ENCODE data around the gene ADRA2B. TPM values are rescaled to one million over a fixed set of nuclear protein-coding genes. Genes with fewer than 3 reads are reported as not detected.
"Not testable (repeated sequence)": the region's sequence is repeated elsewhere in the genome, so short reads cannot be mapped to it uniquely, and the experiment has no call there.

ADRA2B gene
- total RNA-seq, 1 donor: under 0.01 TPM

DNA sequence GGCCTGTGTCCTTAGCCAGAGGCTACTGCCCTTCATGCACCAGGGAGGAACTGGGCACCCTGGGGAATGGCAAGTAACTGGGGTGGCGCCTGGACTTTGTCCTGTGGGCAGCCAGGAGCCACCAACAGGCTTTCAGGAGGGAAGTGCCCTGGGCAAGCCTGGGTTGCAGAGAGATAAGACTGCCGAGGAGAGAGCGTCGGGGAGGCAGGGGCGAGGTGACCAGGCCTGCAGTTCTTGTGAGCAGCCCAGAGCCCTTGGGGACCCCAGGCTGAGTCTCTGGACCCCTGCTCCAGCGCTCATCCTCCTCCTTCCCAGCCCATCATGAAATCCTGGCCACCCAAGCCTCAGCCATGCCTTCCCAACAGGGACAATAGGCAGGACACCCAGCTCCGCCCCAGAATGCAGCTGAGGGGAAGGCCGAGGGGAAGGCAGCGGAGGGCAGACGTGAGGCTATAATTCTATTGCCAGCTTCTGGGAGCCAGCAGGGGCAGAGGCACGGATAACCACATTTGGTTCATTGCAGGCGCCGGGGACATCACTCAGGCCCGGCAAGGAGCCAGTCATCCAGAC is 25.1 kb downstream of the ADRA2B start:
- no peak for DNase-seq (ENCODE audit: low read depth in 2 of 3, low spot score in 2 of 3)

DNA sequence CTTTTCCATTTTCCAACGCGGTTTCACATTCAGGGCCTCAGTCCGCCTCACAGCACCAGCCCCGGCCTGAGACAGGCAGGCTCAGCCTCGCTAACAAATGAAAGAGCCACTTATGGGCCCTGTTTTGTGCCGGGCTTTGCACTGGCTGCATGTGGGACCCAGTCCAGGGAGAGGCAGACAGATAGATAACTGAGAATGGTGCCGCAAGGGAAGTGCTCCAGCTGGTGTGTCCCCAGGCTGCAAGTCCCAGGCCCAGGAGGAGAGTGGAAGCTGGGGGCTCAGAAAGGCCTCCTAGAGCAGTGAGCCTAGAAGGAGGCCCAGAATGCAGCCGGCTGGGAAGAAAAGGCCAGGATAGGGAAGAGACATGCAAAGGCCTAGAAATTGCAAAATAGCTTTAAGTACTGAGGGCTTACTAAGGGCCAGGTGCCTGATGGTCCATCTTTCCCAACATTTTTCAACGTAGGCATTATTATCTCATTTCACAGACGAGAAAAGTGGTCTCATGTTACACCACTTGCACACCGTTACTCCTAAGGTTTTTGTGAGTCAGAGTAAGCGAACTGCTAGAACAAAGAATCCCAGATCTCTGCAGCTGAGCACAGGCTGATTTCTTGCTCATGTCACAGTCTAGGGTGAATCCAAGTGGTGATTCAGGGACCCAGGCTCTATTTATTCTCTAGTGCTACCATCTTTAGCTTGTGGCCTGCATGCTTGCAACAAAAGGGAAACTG is 26.0 kb downstream of the ADRA2B start:
- no peak for DNase-seq (ENCODE audit: low read depth in 2 of 3, low spot score in 2 of 3)

DNA sequence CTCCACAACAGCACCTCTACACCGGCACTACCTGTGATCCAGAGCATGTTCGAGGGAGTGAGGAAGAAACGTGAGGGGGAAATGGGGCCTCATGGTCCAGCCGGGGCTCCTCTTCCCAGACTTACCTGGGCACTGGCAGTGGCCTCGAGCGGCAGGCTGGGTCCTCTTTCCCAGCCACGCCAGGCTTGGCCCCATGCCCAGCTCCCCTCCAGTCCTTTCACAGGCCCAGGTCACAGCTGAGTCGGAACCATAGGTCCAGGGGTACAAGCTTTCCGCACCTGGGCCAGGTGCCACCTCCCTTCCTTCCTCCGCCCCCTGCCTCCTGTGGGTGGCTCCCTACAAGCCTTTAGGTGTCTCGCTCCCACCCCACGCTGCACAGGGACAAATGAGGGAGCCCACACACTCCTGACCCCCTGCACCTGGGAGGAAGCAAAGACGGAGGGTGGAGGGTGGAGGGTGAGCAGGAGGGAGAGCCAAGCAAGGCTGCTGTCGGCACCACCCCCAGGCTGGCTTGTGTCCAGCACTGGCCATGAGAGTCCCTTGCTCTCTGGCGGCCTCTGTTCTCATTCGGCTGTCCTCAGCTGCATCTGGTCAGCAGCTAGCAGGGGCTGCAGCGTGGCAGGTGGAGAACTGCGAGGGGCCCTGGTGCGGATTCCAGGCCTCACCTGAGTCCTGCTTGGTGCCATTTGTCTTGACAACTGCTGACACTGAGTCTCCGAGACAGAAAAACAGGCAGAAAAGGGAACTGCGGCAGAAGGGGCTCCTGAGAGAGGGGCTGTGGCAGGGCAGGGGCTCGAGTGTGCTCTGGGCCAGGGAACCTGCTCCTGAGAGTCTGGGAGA is 26.8 kb downstream of the ADRA2B start:
- no peak for DNase-seq (ENCODE audit: low read depth in 2 of 3, low spot score in 2 of 3)

DNA sequence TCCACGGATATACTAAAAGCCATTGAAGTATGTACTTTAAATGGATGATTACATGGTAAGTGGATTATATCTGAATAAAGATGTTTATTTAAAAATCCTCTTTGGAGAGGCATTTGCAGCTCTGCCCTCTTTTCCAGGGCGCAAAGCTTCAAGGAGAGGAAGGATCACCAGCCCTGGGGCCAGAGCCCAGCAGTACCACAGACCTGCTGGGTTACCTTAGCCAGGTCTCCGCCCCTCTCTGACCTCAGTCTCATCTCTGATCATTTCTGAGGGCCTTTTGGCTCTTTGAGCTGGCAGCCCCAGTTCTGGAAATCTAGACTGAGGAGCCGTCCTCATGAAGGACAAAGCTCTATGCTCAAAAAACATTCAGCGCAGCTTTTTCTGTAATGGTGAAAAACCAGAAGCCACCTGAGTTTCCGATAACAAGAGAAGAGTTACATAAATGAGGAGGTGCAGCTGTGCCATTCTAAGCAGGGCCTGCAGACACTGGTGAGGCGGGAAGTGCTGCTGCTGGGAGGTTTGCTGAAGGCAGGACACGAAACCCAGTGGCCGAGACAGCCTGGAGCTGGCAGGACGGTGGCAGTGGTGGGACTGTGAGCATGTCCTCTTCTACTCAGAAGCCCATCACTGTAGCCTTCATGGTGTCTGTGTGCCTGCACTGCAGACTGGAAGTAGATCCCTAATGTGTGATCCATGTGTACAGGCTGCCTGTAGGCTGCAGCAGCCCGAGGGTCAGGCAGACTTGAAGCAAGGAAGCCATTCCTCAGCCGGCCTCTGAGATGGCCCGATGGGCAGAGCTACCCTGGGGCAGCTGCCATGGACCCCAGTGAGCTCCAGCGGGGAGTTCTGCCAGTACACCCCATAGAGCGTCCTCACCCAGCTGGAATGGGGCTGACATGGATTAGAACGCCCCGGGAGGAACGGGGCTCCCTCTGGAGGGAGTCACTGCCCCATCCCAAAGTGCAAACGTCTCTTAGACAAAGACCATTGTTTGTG is 27.7 kb downstream of the ADRA2B start:
- no peak for DNase-seq (ENCODE audit: low read depth in 2 of 3, low spot score in 2 of 3)

DNA sequence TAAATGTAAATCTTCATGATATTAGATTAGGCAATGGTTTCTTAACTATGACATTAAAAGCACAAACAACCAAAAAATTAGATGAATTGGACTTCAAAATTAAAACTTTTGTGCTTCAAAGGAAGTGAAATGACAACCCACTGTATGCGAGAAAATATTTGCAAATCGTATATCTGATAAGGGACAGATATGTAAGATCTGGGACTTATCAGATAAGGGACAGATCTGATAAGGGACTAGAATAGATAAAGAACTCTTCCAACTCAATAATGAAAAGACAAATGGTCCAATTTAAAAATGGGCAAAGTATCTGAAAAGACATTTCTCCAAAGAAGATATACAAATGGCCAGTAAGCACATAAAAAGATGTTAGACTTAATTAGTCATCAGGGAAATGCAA is 29.2 kb downstream of the ADRA2B start:
- DNase-seq (ENCODE audit: low read depth in 2 of 3, low spot score in 2 of 3): no peak

DNA sequence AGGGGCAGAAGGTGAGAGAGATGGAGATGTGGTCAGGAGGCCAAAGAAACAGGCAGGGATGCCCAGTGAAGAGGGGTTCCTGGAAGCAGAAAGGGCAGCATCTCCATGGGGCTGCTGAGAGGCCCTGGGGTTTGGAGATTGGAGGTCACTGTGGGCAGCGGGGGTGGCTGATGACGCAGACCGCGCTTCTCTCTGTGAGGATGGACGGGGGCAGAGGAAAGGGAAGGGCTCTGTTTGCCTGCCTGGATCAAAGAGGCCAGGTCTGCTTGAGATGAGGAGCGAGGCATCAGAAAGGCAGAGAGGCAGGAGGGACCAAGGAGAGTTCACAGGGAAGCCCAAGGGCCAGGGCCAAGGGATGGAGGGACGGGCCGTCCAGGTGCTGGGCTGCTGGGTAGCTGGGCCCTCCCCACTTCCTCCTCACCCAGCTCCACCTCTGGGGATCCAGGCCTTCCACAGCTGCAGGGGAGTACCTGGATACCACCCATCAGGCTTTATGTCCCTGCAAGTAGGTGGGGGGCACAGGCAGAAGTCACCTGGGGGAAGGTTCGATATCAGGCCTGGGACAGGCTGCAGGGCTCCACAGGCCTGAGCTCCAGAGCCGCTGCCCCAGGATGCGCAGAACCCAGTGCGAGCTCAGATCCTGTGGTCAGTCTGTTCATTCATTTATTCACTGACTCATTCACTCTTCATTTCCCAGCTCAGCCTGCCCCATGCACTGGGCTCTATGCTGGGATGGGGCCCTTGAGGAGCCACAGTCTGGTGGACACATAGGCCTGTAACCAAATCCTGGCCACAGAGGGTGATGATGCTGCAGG is 30.6 kb downstream of the ADRA2B start:
- DNase-seq (ENCODE audit: low read depth in 2 of 3, low spot score in 2 of 3): no peak

DNA sequence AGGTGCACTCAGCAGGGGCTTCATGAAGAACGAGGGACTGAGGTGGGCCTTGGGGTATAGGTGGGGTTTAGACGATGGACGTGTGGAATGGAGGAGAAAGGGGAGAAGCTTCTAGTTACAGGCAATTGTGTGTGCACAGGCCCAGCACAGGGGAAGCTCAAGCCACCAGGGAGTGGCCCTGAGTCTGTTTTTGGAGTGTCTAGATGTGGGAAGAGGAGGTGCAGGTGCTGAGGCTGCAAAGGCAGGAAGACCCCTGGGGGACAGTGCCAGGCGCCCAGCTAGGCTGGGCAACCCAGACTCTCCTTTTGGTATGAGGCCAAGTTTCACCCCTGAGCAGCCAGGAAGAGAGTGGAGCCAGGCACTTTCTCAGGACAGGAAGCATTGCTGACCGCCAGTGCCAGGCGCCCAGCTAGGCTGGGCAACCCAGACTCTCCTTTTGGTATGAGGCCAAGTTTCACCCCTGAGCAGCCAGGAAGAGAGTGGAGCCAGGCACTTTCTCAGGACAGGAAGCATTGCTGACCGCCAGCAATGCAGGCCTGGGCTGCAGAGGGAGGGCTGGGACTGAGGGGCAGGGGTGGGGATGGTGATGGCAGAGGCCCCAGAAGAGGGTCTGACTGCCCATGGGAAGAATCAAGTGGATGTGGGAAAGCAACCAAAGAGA is 31.4 kb downstream of the ADRA2B start:
- DNase-seq (ENCODE audit: low read depth in 2 of 3, low spot score in 2 of 3): not testable (repeated sequence)

DNA sequence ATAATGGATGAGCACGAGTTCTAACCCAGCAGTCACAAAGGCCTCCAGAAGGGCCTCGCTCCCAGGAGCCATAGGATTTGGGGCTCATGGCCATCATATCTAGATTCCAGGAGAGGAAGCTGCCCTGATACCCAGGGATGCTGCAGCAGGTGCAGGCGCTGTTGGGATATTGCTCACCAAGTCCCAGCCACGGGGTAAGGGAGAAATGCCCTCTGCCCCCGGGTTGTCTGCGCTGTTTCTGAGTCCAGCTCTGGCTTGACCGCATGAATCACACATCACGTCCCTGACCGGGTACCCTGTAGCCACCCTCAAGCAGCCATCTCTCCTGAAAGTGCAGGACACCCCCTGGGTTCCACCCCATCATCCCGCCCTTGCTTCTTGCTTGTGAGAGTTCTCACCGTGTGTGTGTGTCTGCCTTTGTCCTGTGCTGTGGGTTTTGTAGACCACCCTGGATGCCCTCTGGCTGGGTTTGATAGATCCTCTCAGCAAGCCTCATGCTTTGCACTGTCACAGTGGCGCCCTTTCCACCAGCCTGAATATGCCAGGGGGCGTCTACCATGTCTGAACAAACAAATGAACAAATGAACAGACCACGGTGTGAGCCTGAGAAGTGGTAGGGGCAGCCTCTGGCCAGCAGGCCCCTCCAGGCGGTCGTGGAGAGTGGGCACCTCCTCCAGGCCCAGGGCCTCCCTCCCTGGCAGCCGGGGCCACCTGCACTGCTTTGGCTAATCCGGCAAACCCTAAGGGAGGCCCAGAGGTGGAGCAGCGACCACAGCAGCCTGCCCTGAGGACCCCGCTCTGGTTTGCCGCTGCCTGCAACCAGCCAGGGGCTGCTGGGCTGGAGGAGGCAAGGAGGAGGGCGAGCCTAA is 32.1 kb downstream of the ADRA2B start:
- no peak for DNase-seq (ENCODE audit: low read depth in 2 of 3, low spot score in 2 of 3)

DNA sequence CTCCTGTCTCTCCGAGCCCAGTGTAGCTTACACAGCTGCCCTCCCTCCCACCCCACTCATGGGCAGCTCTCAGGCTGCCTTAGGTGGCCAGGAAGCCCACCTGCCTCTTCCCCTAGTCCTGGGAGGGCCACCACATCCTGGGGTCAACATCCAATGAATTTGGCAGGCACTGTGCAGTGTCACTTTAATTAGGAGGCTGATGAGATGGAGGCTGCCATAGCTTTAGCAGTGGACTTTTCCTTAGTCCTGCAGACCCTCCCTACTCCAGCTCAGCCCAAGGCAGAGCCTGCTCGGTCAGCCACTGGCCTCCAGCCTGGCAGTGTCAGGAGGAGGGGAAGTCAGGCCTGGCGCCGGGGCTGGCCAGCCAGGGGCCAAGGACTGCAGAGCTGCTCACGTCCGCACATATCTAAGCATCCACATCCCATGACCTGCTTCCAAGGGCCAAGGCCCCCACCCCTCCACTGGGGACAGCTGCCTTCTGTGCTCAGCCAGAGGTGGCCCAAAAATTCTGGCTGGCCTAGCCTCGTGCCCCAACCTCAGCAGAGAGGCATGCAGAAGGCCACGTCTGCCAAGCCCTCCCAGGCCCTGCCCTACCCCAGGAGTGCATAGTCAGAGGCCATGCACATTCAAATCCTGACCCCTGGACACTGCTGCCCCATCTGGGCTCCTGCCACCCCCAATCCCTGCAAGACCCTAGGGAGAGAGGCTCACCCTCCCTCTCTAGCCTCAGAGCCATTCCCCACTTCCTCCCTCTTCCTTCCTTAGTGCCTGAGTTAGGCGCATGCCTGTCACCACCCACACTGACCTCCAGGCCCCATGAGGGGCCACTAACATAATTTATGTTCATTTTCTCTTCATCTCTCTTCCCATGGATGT is 33.1 kb downstream of the ADRA2B start:
- DNase-seq (ENCODE audit: low read depth in 2 of 3, low spot score in 2 of 3): no peak

DNA sequence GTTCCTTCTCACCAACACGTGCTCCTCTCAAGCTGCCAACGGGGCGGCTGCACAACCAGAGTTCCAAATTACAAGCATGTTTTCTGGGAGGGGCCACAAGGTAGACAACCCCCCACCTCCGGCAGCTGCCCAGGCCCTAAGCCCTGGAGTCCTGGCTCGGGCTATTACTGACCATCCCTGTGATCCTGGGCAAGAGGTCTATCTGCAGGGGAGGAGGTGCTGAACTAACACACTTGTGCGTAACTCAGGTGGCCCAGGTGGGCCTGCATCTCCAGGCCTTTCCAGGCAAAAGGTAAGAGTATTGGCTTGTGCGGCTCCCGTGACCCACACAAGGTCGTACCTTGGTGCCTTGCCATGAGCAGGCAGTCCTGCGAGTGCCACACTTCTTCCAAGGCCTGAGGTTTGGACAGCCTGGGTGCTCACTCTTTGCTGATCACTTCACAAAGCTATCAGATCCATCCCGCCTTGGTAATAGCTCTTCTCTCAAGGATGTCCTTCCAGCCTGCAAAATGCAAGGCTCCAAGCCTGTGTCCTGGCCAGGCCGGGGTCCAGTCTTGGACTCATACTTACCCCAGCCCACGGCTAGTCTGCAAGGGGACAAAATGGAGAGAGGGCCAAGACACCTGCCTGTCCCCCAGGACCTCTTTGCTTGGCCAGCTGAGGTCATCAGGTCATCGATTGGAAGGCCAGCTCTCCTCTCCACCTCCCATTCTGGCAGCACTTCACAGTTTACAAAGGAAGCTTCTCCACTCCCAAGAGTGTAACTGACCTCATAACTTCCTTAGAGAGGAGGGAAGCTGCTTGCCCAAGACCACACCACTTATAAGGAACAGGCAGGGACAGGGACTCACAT is 33.9 kb downstream of the ADRA2B start:
- DNase-seq (ENCODE audit: low read depth in 2 of 3, low spot score in 2 of 3): no peak

DNA sequence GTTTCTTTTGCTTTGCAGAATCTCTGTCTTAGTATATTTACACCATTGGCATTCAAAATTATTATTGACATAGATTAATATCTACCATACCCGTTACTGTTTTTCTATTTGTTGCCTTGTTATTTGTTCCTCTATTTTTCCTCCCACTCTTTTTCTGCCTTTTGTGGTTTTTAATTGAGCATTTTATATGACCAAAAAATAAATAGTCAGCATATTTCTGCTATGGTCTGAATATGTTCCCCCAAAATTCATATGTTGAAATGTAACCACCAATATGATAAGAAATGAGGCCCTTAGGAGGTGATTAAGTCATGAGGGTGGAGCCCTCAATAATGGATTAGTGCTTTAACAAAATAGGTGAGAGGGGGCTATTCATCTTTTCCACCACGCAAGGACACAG is 35.3 kb downstream of the ADRA2B start:
- DNase-seq (ENCODE audit: low read depth in 2 of 3, low spot score in 2 of 3): no peak

DNA sequence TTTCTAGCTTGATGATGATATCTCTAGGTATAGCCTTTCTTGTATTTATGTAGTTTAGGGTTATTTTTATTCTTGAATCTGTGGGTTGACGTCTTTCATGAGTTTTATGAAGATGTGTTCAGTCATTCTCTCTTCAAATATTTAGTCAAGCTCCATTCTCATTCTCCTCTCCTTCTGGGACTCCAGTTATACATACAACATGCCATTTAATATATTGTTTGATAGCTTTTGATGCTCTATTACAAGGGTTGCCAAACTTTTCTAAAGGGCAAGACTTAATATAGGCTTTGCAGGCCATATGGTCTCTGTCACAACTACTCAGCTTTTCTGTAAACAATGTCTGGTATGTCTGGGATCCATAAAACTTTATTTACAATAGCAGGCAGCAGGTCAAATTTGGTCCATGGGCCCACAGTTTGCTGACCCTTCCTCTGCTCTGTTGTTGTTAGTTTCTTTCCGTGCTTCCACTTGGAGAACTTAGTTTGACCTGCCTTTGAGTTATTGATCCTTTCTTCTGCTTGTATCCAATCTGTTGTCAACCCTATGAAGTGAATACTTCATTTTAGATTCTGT is 41.1 kb downstream of the ADRA2B start:
- DNase-seq (ENCODE audit: low read depth in 2 of 3, low spot score in 2 of 3): no peak

DNA sequence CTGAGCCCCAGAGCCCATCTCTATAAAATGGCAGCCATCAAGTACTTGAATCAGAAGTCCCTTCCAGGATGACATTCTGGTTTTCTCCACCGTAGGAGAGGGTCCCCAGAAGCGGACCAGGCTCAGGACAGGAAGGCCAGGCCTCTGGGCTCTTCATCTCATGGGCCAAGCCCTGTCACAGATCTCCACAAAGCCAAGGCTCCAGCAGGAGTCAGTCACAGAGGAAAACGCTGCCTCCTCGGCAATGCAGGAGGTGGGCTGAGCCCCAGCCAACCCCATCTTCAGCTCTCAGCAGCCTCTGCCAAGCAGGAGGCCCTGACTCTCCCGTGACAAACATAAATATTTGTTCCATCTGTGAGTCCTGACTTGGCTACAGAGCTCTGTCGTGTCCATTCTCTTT is 42.2 kb downstream of the ADRA2B start:
- no peak for DNase-seq (ENCODE audit: low read depth in 2 of 3, low spot score in 2 of 3)

DNA sequence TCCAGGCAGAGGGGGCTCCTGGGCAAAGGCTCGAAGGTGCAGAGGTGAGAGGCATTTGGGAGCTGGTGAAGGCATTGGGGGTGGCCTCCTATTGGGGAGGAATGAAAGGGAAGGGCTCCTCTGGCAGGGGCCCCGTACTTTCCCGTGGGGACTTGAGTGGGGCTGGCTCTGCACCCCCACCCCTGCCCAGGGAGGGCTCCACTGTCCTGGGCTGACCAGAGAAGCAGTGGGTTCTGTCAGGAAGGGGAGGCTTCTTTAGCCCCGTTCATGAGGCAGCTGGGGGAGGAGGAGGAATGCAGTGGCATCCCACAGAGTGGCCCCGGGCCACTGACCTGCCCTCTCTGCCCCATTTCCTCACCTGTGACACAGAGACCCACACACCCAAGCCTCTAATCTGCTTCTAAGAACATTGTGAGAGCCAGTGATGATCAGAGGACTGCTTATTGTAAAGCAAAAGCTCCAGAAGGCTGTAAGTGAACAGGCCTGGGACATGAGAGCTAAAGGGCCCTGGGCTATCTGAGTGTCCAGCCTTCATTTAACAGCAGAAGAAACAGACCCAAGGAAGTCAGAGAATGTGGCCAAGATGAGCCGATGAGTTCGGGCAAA is 43.1 kb downstream of the ADRA2B start:
- no peak for DNase-seq (ENCODE audit: low read depth in 2 of 3, low spot score in 2 of 3)

DNA sequence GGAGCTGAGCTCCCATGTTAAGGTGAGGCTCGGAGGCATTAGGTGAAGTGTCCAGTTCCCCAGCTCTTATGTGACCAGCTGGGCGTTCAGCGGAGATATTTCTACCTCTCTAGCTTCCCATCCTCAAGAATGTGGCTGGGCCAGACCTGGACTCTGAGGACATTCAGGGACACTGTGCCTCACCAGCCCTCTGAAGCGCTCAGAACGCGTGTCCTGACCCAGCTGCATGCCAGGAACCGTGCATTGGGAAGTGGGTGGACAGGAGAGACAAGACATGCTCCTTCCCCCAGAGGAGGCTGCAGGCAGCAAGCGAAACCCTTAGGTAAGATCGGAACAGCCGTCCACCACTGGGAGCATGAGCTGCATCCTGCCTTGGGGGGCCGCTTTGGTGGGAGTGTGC is 43.6 kb downstream of the ADRA2B start:
- DNase-seq (ENCODE audit: low read depth in 2 of 3, low spot score in 2 of 3): no peak

All from hematopoietic multipotent progenitor cell (in vitro differentiated cells).